Activated CD4-positive, CD25-positive, alpha-beta regulatory T cell treated with anti-CD3 and anti-CD28 coated beads, Interleukin-2, amount 50 U/mL, for 72 hours (primary cell): ENCODE results near the gene ZNF22.

Experiments used
- DNase-seq: peaks from one replicate; pipeline ENCODE4 v3.0.0; 2021

ZNF22 gene

DNA sequence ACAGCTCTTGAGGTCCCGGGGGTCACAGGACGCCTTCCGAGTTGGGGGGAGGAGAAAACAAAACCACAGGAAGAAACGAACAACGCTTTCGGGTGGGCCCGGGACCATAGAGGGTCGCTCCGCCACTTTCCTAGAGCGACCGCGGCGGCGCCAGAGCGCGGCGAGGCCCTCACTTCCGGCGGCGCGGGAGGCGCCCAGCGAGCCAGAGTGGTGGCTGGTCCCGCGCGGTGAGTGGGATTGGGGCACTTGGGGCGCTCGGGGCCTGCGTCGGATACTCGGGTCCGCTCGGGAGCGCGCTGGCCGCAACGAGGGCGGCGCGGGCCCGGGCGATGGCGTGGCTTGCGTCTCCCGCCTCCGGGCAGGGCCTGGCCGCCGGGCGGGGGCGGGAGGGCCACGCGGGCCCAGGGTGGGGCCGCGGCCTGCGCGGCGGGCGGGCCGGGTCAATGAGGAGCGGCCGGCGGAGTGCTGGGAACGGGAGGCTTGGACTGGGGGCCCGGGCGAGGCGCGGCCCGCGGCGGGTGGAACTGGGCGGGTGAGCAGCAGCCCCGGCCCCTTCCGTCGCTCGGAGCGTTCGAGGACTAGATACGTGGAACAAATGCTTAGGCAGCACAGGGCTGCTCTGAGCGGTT is at the start of gene ZNF22:
TSS of gene ZNF22 (plus strand) at position 172 of the 629 bp plus-strand sequence. CDS start 2,446 bp downstream, outside the sequence.
- peak; percentile 64 for DNase-seq

DNA sequence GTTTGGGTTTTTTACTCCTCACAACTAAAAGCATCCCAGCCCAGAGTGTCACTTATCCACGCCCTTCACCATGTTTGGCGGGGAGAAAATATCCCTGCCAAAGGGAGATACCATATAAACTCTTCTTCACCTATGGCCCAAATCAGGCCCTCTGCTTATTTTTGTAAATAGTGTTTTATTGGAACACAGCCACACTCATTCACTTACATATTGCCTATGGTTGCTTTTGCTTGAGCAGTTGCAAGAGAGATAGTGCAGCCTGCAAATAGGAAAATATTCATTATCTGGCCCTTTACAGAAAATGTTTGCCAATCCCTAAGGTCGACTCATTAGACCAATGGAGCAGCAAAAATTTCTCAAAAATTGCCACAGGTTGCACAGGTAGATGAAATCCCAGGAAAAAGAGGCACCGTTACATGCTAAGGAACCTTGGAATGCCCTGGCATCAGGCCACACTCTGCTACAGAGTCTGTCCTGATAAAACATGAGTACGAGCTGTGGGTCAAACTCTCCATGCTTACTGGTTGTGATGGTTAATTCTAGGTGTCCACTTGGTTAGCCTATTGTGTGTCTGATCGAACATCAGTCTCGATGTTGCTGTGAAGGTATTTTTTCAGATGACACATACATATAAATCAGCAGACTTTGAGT is 49.0 kb upstream of the ZNF22 start:
- no peak for DNase-seq

GRCh38 chr10:44952779-44953231 is 47.9 kb upstream of the ZNF22 start:
- DNase-seq, result peak; percentile 17

DNA sequence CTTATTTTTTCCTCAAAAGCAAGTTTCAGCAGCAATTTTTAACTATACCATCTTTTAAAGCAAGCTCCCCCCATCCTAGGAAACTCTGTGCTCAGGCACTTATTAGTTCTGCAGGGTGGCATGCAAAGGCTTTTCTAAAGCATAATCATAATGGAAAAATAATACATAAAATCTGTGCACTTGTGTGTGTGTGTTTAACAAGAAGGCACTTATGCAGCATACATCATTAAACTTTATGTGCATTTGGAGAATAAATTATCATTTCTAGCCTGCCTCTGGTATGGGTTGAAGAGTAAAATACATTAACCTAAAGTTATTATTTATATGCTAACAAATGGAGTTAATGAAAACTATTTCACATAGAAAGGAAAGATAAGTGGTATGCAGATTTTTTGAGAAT is 46.7 kb upstream of the ZNF22 start:
- no peak for DNase-seq

DNA sequence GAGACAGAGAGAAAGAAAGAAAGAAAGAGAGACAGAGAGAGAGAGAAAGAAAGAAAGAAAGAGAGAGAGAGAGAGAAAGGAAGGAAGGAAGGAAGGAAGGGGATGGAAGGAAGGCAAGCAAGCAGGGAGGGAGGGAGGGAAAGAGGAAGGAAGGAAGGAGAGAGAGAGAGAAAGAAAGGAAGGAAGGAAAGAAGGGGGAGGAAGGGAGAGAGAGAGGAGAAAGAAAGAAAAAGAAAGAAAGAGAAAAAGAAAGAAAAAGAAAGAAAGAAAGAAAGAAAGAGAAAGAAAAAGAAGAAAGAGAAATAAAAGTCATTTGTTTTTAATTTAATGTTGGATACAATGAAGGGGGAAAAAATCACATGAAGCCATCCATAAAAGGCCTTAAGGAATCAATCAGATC is 45.8 kb upstream of the ZNF22 start:
- DNase-seq, result no peak

- peak; percentile 17 for DNase-seq
These were observed 45.2 kb upstream of the ZNF22 start for GRCh38 chr10:44955413-44956070.

GRCh38 chr10:44956226-44956625 is 44.5 kb upstream of the ZNF22 start:
- DNase-seq, result peak; percentile 9

GRCh38 chr10:44956717-44957706 is 43.7 kb upstream of the ZNF22 start:
- DNase-seq, result peak; percentile 4

GRCh38 chr10:44958196-44958897 is 42.4 kb upstream of the ZNF22 start:
- peak; percentile 25 for DNase-seq

- no peak for DNase-seq
These were observed 41.9 kb upstream of the ZNF22 start for GRCh38 chr10:44958898-44959246.

DNA sequence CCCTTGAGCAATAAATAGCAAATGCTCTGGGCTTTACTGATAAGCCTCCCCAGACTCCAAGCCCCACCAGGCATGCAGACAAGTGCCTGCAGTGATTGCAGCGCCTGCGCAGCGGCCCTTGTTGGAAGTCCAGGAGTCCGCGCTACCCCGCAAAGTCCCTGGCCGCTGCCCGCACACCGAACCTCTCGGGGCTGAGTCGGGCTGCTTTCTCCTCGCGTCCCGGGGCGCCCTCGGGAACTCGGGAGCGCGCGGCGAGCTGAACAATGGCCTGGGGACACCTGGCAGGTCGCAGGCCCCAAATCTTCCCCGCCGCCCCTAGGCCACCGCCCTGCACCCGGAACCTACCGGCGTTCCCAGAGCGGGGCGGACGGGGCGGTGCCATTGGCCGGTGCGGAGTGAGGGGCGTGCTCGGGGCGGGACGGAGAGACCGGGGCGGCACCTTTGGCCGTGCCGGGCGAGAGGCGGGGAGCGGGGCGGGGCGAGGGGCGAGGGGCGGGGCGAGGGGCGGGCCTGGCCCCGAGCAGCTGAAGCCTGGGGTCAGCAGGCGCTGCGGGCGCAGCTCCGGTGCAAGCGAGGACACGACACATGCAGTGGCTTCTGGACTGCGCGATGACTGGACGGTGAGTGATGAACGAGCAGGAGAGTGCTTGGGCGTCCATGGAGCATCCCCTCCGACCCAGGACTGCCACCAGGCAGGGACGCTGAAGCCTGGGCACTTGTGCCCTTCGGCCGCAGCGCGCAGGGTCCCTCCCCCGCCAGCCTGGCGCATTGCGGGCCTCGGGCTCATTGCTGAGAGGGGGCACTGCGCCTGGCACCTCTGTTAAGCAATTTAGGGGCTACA is 41.3 kb upstream of the ZNF22 start, which contains the start of gene RASSF4:
TSS of gene RASSF4 (plus strand) at position 556 of the 841 bp plus-strand sequence. CDS start 10,401 bp downstream, outside the sequence.
- peak; percentile 95 for DNase-seq

DNA sequence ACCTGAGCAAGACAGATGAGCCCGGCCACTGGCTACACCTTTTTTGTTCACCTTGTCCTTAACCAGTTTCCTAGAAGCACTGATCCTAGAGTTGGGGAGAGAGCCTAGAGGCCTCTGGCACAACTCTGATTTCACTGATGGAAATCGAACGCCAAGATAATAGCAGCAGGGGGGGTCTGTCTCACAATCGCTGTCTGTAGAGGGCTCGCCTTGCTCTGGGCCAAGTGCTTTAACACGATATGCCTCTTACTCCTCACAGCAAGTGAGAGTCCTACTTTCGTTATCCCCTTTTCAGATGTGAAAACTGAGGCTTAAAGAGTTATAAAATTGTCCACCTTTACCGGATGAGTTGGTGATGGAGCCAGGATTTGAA is 40.6 kb upstream of the ZNF22 start:
- no peak for DNase-seq

- peak; percentile 21 for DNase-seq
These were observed 40.1 kb upstream of the ZNF22 start for GRCh38 chr10:44960482-44961229.

- peak; percentile 17 for DNase-seq
These were observed 39.5 kb upstream of the ZNF22 start for GRCh38 chr10:44961230-44961571.

DNA sequence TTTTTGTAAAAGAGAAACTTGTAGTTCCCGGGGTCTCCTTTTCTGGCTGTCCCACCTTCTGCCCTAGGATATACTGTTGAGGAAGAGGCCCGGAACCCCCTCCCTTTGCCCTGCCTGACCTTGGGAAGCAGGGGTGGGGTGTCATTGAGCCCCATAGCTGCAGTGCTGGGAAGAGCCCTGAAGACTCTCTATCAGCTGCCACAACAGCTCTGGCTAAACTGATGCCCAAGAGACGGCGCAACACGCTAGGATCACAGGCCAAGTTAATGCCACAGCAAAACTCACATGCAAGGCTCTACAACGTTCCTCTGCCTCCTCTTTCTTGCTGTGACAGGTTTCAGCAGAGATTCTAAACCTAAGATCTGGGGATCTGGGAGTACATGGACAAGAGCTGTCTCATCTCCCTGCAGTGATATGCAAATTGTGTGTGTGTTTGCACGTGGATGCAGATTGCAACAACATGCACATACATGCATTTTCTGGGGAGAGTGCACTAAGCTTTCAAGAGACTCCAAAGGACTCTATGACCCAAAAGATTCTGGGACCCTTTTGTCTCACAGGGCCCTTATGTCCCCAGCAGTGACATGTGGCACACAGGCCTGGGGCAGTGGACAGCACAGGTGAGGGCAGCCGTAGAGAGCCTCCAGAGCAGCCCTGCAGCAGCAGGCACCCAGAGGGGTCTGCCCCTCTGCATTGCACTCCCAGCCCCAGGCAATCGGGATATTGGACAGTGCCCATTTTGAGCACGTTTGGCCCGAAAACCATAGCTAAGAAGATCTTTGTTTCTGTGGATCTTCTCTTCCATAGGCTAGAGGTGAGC is 38.6 kb upstream of the ZNF22 start:
- DNase-seq, result peak; percentile 23

- peak; percentile 25 for DNase-seq
These were observed 37.6 kb upstream of the ZNF22 start for GRCh38 chr10:44962870-44963738.

DNA sequence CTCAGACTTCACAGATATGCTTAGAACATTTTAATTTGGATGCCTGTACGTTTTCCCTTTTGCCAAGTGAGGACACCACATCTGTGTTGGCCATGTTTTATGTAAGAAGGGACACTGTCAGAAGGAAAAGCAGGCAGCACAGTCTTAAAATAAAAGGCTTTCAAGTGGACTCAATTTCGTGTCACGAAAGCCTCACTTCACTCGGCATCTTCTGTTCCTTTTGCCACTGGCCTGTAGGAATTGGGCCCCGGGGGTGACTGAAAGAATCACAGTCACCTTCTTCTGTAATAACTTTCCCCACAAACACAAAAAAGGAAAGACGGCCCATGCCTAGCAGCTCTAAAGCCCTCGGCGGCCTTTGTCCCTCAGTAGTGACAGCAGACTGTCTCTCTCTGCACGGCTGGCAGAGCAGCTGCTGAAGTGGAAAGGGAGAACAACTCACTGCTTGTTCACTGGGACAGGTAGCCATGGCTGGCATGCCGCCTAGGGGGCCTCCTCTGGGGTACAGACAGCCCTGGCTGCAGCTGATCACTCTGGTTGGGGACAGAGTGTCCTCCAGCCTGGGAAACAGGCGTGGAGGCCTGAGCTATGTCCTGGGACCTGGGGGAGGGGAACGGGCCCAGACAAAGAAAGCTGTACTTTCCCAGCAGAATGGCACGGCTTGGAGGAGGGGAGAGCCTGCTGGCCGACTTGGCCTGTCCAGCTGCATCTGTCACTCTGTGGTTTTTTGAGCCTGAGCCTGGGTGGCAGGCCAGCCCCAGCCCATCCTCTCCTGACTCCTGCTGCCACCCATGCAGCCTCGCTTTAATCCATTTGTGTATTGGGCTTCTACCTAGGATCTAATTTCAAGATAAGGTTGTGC is 36.7 kb upstream of the ZNF22 start:
- peak; percentile 25 for DNase-seq

DNA sequence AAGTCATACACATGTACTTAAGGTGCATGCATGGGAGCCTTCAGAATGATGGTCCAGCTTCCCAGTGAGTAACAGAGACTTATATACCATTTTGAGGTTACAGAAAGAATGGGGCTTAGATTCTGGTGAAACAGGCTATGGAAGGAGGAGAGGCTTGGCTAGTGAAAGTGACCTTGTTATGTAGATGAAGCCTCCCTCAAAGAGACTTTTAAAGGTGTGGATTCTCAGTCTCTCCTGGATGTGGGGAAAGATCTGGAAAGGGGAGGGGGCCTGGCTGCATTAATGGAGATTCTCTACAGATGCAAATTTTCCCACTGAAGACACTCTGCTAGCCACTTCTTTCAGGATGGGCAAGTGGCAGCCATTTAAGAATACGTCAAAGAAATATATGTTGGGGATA is 35.6 kb upstream of the ZNF22 start:
- no peak for DNase-seq
